PC-3 (cell line): ENCODE data around the gene MAP1LC3B. TPM values are rescaled to one million over a fixed set of nuclear protein-coding genes. Genes with fewer than 3 reads are reported as not detected.
"Not testable (repeated sequence)": the region's sequence is repeated elsewhere in the genome, so short reads cannot be mapped to it uniquely, and the experiment has no call there.

Source experiments
- ATAC-seq: fragments of 200-7000 bp; cut with Tn5 transposase; 2 replicates; pipeline ENCODE4 v1.9.1; 2020; ENCODE audit warnings: mild to moderate bottlenecking, moderate library complexity
- BruUV-seq: library from RNA; stranded (reverse); fragments of 400-500 nt; replicated peaks from 2 replicates; lab custom pipeline; 2021; lab: Mats Ljungman, UMichigan
- CTCF ChIA-PET: fragments of 300-600 bp; sonication (Branson Sonifier 250); formaldehyde crosslinking; loops from one replicate; lab custom pipeline; 2022; ENCODE audit warnings: antibody characterized with exemption; lab: Charles Lee
- POLR2A ChIA-PET: fragments of 300-600 bp; sonication (Branson Sonifier 250); formaldehyde crosslinking; loops from one replicate; lab custom pipeline; 2022; ENCODE audit warnings: antibody characterized with exemption; ENCODE audit not compliant: unreplicated experiment; lab: Charles Lee
- DNase-seq: peaks from one replicate; pipeline ENCODE4 v3.0.0-alpha.2; 2015
- H2AFZ ChIP-seq: fragments of 300-600 bp; sonication (generic); 2 replicates; pipeline ENCODE4 v1.6.0; 2016; ENCODE audit warnings: antibody characterized with exemption, low read length
- H3F3A ChIP-seq: fragments of 300-600 bp; sonication (generic); one replicate; pipeline ENCODE4 v1.6.0; 2017; ENCODE audit warnings: antibody characterized with exemption, low read length, control low read depth, mild to moderate bottlenecking; ENCODE audit not compliant: unreplicated experiment
- H3K27ac ChIP-seq: fragments of 300-600 bp; sonication (generic); 2 replicates; pipeline ENCODE4 v1.5.1; 2016; ENCODE audit warnings: mild to moderate bottlenecking, low read length
- H3K27me3 ChIP-seq: fragments of 300-600 bp; sonication (generic); 2 replicates; pipeline ENCODE4 v1.6.1; 2016; ENCODE audit warnings: low read length, mixed read lengths
- H3K36me3 ChIP-seq: fragments of 300-600 bp; sonication (generic); 2 replicates; pipeline ENCODE4 v1.6.1; 2016; ENCODE audit warnings: low read depth, mixed run types, low read length, mixed read lengths
- H3K4me1 ChIP-seq: fragments of 300-600 bp; sonication (generic); 2 replicates; pipeline ENCODE4 v1.5.1; 2016; ENCODE audit warnings: low read length; ENCODE audit not compliant: insufficient read depth
- H3K4me2 ChIP-seq: fragments of 300-600 bp; sonication (generic); 2 replicates; pipeline ENCODE4 v1.6.0; 2016; ENCODE audit warnings: low read length
- H3K4me3 ChIP-seq: fragments of 300-600 bp; sonication (generic); 2 replicates; pipeline ENCODE4 v1.5.1; 2016; ENCODE audit warnings: mild to moderate bottlenecking, low read length, mixed read lengths
- H3K79me2 ChIP-seq: fragments of 300-600 bp; sonication (generic); 2 replicates; pipeline ENCODE4 v1.6.1; 2017; ENCODE audit warnings: low read length, mixed read lengths
- H3K9ac ChIP-seq: fragments of 300-600 bp; sonication (generic); 2 replicates; pipeline ENCODE4 v1.6.0; 2016; ENCODE audit warnings: mild to moderate bottlenecking, low read length
- H3K9me2 ChIP-seq: fragments of 300-600 bp; sonication (generic); replicated peaks from 2 replicates; pipeline ENCODE4 v1.6.1; 2016; ENCODE audit warnings: mixed run types, low read length, mixed read lengths
- H3K9me3 ChIP-seq: fragments of 300-600 bp; sonication (generic); 2 replicates; pipeline ENCODE4 v1.6.1; 2016; ENCODE audit warnings: low read length, mixed read lengths
- H4K20me1 ChIP-seq: fragments of 300-600 bp; sonication (generic); 2 replicates; pipeline ENCODE4 v1.6.1; 2016; ENCODE audit warnings: low read length, mixed read lengths
- CTCF ChIP-seq: fragments of 300-600 bp; sonication (generic); conservative IDR thresholded peaks from 2 replicates; pipeline ENCODE4 v1.5.1; 2017; ENCODE audit warnings: antibody characterized with exemption, low read depth, mild to moderate bottlenecking, low read length
- EZH2 ChIP-seq: fragments of 300-600 bp; sonication (generic); IDR thresholded peaks from one replicate; pipeline ENCODE4 v1.6.1; 2017; ENCODE audit warnings: antibody characterized with exemption, mild to moderate bottlenecking, low read length; ENCODE audit not compliant: unreplicated experiment
- EZH2phosphoT487 ChIP-seq: fragments of 300-600 bp; sonication (generic); IDR thresholded peaks from 2 replicates; pipeline ENCODE4 v1.6.1; 2018; ENCODE audit warnings: mild to moderate bottlenecking, antibody characterized with exemption, low read length, borderline replicate concordance
- intact Hi-C: fragments of 100-400 bp; cut with micrococcal nuclease; formaldehyde crosslinking; loops from 2 replicates; pipeline ENCODE4 v1.9.0; 2023
- total RNA-seq: library from RNA; depleted of rRNA; stranded (reverse); fragments of >200 nt; gene quantifications from 2 replicates; pipeline ENCODE4 v1.2.3, GENCODE V29; 2014

Gene MAP1LC3B
- total RNA-seq, 1 experiment from 2014 or later = 11.9 TPM

GRCh38 chr16:87361916-87362619, 30.1 kb upstream of the MAP1LC3B start:
- H3K4me2 ChIP-seq = no peak overlapping the region
- H3F3A ChIP-seq = no peaks in the 10 kb centered on the region
- H3K79me2 ChIP-seq = 0 out of 2 replicates have a peak, but pooled peaks cover 13% of the 10 kb centered on the region
- no peaks in the 10 kb centered on the region for H3K9me2 ChIP-seq
- H3K27me3 ChIP-seq = no peaks in the 10 kb centered on the region
- ATAC-seq = no peak
- no peak for TF ChIP-seq EZH2
- TF ChIP-seq EZH2phosphoT487 = no peak
- TF ChIP-seq CTCF = no peak
- no peak overlapping the region for H3K9ac ChIP-seq
- CTCF ChIA-PET = no interaction called here
- H3K27ac ChIP-seq = no peak overlapping the region
- H3K4me3 ChIP-seq = no peak overlapping the region
- POLR2A ChIA-PET = no interaction called here
- no peaks in the 10 kb centered on the region for H4K20me1 ChIP-seq
- no peak overlapping the region for H2AFZ ChIP-seq
- intact Hi-C loops = no loop called here
- no peaks in the 10 kb centered on the region for H3K9me3 ChIP-seq
- H3K4me1 ChIP-seq = no peaks in the 10 kb centered on the region
- DNase-seq = no peak
- BruUV-seq = no TSS peak
- H3K36me3 ChIP-seq = no peaks in the 10 kb centered on the region; the same call in 1 of the 2 replicates

- POLR2A ChIA-PET, H3F3A ChIP-seq, H3K9ac ChIP-seq, H3K27ac ChIP-seq, intact Hi-C loops, H4K20me1 ChIP-seq, H3K27me3 ChIP-seq, DNase-seq, CTCF ChIA-PET, H3K9me3 ChIP-seq, H2AFZ ChIP-seq, BruUV-seq, H3K9me2 ChIP-seq, ATAC-seq, H3K4me2 ChIP-seq, H3K36me3 ChIP-seq, H3K4me1 ChIP-seq, H3K4me3 ChIP-seq: not testable (repeated sequence)
- H3K79me2 ChIP-seq = peaks cover 23% of the 10 kb centered on the region; the same call in 1 of the 2 replicates
Measured at GRCh38 chr16:87362828-87363559, 29.1 kb upstream of the MAP1LC3B start.

- no peak overlapping the region for H3K4me2 ChIP-seq
- H3F3A ChIP-seq = no peaks in the 10 kb centered on the region
- no peak overlapping the region for H2AFZ ChIP-seq
- no peaks in the 10 kb centered on the region for H3K9me3 ChIP-seq
- TF ChIP-seq EZH2 = no peak
- TF ChIP-seq EZH2phosphoT487 = no peak
- TF ChIP-seq CTCF = no peak
- ChIA-PET CTCF (no interaction called here), POLR2A (no interaction called here)
- ATAC-seq (no peak), DNase-seq (no peak)
- H3K4me3 ChIP-seq = no peak overlapping the region
- no peak overlapping the region for H3K27ac ChIP-seq
- no peaks in the 10 kb centered on the region for H3K4me1 ChIP-seq
- H3K9ac ChIP-seq = no peak overlapping the region
- no peaks in the 10 kb centered on the region for H3K9me2 ChIP-seq
- H3K79me2 ChIP-seq = peaks cover 23% of the 10 kb centered on the region; the same call in 1 of the 2 replicates
- no peaks in the 10 kb centered on the region; the same call in 1 of the 2 replicates for H3K36me3 ChIP-seq
- no peaks in the 10 kb centered on the region for H3K27me3 ChIP-seq
- intact Hi-C loops = no loop called here
- BruUV-seq = no TSS peak
- no peaks in the 10 kb centered on the region for H4K20me1 ChIP-seq
Measured at GRCh38 chr16:87363771-87364455, 28.2 kb upstream of the MAP1LC3B start.
